Lower leg skin (tissue), 4 donors: ENCODE data around the gene OR13H1. TPM values are rescaled to one million over a fixed set of nuclear protein-coding genes. Genes with fewer than 3 reads are reported as not detected.

Source experiments
- DNase-seq, 2 donors: peaks; one replicate each; pipeline ENCODE4 v3.0.0-alpha.2; 2019; ENCODE audit warnings: low spot score in 2 of 2
- H3K4me3 ChIP-seq: fragments of 200-600 bp; sonication (generic); 2 replicates; pipeline ENCODE4 v1.5.1; 2017; ENCODE audit warnings: mild to moderate bottlenecking, low read depth; ENCODE audit not compliant: poor library complexity, severe bottlenecking
- POLR2A ChIP-seq, 2 donors: fragments of 450-650 bp; IDR thresholded peaks; one replicate each; pipeline ENCODE4 v1.6.1; 2016 to 2017; ENCODE audit warnings: antibody characterized with exemption in 2 of 2, mild to moderate bottlenecking in 1 of 2, moderate library complexity in 1 of 2
- WGBS, 2 donors: methylation state at CpG; one replicate each; pipeline ENCODE4 v1.1.5; 2018; 5-methylcytosine and 5-hydroxymethylcytosine counted together
- intact Hi-C: fragments of 100-400 bp; cut with DNase I; formaldehyde crosslinking; loops from one replicate; pipeline ENCODE4 v1.15.0; 2023; ENCODE audit warnings: low total_unique reads
- total RNA-seq, 4 donors: library from RNA; depleted of rRNA; stranded (reverse); fragments of >200 nt; gene quantifications; one replicate each; pipeline ENCODE4 v1.1.0, GENCODE V29; 2016
- TF ChIP-seq, protein P1 (sequence below), 3 donors: fragments of 450-650 bp; IDR thresholded peaks; one replicate each; pipeline ENCODE4 v1.5.1; 2016; ENCODE audit warnings: antibody characterized with exemption in 3 of 3, mild to moderate bottlenecking in 3 of 3, moderate library complexity in 2 of 3

The OR13H1 gene
- total RNA-seq, 4 donors from 2014 or later, result not detected

DNA sequence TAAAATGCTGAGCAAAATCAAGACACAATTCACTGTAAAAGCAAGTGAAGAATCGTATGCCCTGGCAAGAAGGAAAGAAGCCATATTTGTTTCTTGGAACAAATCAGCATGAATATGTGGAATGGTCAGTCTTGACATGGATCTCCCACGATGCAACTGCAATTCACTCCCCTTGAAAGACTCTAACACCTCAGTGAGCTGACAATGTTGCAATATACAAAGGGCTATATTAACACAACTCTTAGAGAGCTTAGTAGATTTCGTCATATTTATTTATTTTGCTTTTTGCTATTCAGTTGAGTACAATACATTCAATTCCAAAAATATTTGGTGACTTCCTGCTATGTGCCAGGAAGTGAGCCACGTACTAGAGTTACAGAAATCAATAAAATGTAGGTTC lies 14.7 kb downstream of the OR13H1 start:
- no peak overlapping the region for H3K4me3 ChIP-seq
- intact Hi-C loops, result no loop called here
- 68 to 79% methylated on average over 4 of the region's 4 CpGs for WGBS, 2 donors
- no peak for DNase-seq
- TF ChIP-seq, protein P1, sequence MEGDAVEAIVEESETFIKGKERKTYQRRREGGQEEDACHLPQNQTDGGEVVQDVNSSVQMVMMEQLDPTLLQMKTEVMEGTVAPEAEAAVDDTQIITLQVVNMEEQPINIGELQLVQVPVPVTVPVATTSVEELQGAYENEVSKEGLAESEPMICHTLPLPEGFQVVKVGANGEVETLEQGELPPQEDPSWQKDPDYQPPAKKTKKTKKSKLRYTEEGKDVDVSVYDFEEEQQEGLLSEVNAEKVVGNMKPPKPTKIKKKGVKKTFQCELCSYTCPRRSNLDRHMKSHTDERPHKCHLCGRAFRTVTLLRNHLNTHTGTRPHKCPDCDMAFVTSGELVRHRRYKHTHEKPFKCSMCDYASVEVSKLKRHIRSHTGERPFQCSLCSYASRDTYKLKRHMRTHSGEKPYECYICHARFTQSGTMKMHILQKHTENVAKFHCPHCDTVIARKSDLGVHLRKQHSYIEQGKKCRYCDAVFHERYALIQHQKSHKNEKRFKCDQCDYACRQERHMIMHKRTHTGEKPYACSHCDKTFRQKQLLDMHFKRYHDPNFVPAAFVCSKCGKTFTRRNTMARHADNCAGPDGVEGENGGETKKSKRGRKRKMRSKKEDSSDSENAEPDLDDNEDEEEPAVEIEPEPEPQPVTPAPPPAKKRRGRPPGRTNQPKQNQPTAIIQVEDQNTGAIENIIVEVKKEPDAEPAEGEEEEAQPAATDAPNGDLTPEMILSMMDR (IDR thresholded peaks at IDR 0.05), result no peak
- no peak for TF ChIP-seq POLR2A (IDR thresholded peaks at IDR 0.05)

DNA sequence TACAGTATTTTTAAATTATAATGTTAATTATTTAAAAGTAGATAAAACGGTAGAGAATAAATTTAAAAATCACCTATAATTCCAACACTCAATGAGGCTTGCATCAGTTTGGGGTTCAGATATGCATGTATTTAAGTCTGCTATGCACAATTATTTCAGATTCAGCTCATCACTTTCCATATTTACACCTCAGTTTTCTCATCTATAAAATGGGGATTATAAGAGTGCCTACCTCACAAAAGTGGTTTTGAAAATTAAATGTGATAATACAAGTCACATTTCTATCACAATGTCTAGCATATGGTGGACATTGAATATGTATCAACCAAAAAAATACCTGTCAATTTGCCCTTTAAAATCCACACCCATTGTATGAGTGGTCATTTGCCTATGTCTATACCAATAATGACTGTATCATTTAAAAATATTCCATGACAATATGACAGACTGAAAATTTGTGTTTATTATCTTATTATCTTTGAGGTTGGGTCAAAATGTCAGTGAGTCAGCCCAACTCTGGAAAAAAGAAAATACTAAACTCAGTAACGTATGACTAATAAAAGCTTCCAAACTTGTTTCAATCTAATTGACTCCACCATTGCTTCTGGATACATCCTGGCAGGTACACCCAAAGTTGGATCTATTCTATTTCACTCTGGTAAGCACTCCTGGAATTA lies 20.8 kb downstream of the OR13H1 start:
- no peak overlapping the region for H3K4me3 ChIP-seq
- WGBS, 2 donors, result 74% methylated on average over 2 of the region's 2 CpGs
- no peak for DNase-seq
- TF ChIP-seq, protein P1 (IDR thresholded peaks at IDR 0.05), result no peak
- no peak for TF ChIP-seq POLR2A (IDR thresholded peaks at IDR 0.05)
- intact Hi-C loops, result no loop called here

DNA sequence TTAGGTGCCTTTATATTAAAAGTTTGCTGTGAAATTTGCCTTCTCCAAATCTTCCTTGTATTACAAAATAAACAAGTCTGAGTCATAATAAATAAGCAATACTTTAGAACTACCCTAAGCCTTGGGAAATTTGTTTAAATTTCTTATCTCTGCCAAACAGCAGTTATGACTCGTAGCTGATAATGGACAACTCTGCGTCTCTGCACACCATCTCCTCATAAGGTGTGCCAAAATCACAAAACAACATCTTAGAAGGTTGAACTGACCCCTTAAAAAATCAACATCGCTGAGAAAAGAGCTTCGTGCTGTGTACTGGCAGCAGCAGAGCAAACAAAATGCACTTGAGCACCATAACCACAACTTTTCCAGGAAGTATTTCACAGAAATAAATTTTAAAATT lies 22.0 kb downstream of the OR13H1 start:
- 62 to 76% methylated on average over 4 of the region's 4 CpGs for WGBS, 2 donors
- DNase-seq, result no peak
- no peak for TF ChIP-seq POLR2A (IDR thresholded peaks at IDR 0.05)
- TF ChIP-seq, protein P1 (IDR thresholded peaks at IDR 0.05), result no peak
- H3K4me3 ChIP-seq, result no peak overlapping the region
- intact Hi-C loops, result no loop called here

GRCh38 chrX:131571348-131571747 lies 27.5 kb downstream of the OR13H1 start:
- H3K4me3 ChIP-seq, result no peak overlapping the region

DNA sequence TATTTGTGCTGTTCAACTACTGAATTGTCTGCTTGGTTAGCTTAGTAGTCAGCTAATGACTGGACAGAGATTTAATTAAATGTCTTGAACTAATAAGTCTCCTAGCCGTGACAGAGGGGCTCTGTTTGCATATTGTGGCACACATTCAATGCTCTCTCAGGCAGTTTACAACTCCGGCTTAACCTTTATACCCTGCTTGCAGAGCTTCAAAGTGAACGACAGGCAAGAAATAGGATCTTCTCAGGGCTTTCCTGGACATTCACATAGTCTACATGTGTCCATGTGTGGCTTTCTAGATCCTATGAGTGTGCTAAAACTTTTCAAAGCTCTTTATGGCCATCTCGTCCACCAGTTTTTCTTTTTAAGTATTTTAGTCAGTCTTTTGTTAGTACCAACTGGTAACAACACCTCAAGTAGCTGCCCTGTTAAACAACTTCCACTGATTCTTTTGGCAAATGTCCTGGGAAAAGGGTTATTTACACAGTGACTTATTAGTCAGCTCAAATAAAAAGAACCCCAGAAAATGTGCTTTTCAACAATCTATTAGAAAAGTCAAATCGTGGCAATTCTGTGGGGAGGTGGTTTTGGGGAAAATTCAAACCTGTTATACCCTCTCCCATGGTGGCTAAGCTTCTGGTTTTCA lies 28.6 kb downstream of the OR13H1 start:
- WGBS, 2 donors, result 46 to 48% methylated on average over 5 of the region's 5 CpGs
- DNase-seq, result no peak
- no peak for TF ChIP-seq POLR2A (IDR thresholded peaks at IDR 0.05)
- TF ChIP-seq, protein P1 (IDR thresholded peaks at IDR 0.05), result no peak
- intact Hi-C loops, result no loop called here
- no peak overlapping the region for H3K4me3 ChIP-seq

More at GRCh38 chrX:131571348-131571747, 27.5 kb downstream of the OR13H1 start:
- DNase-seq, result no peak
- TF ChIP-seq POLR2A (IDR thresholded peaks at IDR 0.05), result no peak
- TF ChIP-seq, protein P1 (IDR thresholded peaks at IDR 0.05), result no peak
- intact Hi-C loops, result no loop called here
